Measurements from ENCODE around the gene SH3PXD2A. TPM values are rescaled to one million over a fixed set of nuclear protein-coding genes. Genes with fewer than 3 reads are reported as not detected.

The SH3PXD2A gene
- total and polyA plus RNA-seq, 2 donors (not counting 1 experiment from before 2014, with no cell fraction given), result 3.2 to 33.5 TPM

DNA sequence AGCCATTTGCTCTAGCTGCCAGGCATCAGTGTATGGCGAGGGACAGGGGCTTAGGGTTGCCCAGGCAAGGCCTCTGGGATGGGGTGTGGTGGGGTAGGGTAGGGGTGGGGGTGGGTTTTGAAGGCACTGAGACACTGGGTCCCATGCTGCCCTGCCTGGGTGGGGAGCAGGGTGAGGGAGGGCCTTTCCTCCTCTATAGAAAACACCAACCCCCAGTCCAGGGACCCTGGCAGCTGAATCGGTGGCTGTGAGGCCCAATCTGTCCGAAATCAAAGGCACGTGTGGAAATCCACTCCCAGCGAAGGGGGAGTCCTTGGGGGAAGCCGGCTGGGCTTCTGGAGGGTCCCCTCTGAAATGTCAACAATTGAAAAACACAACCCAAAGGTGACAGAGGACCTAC lies 255.5 kb downstream of the SH3PXD2A start:
- DNase-seq (no peak), ATAC-seq (ENCODE audit: low read depth) (no peak)
- Mint-ChIP-seq H3K4me3 (no peak overlapping the region), H3K27me3 (no peaks in the 10 kb centered on the region), H3K9me3 (ENCODE audit: insufficient read depth) (no peaks in the 10 kb centered on the region), H3K4me1 (no peaks in the 10 kb centered on the region), H3K27ac (no peak overlapping the region)
- H3K9me3 ChIP-seq (ENCODE audit: control extremely low read depth in 1 of 3, control insufficient read depth in 2 of 3, insufficient read depth in 1 of 3, low read length in 2 of 3), result no peaks in the 10 kb centered on the region
- H2AFZ ChIP-seq (ENCODE audit: insufficient read depth, low read depth, low read length, poor library complexity, severe bottlenecking), result no peak overlapping the region
- peaks cover 0 to 5% of the 10 kb centered on the region in 2 experiments for H3K36me3 ChIP-seq (replicated peaks in 1 of 2; ENCODE audit: control extremely low read depth in 1 of 2, control insufficient read depth in 1 of 2, extremely low read depth in 1 of 2, insufficient read depth in 2 of 2, low read length in 1 of 2)
- ChIA-PET POLR2A (no interaction called here), CTCF (interaction anchor here (2.1 to 5.8 kb wide), 2 partner anchors 86 to 90 kb away, joined by 7 to 35 read pairs; no protein-coding TSS in a partner anchor)
- no peak overlapping the region for H3K27ac ChIP-seq (ENCODE audit: low read length in 2 of 2)
- TF ChIP-seq EZH2 (IDR thresholded peaks at IDR 0.05; ENCODE audit: borderline replicate concordance, insufficient read depth, low read depth, low read length, poor library complexity, severe bottlenecking), result no peak
- TF ChIP-seq, protein P1, sequence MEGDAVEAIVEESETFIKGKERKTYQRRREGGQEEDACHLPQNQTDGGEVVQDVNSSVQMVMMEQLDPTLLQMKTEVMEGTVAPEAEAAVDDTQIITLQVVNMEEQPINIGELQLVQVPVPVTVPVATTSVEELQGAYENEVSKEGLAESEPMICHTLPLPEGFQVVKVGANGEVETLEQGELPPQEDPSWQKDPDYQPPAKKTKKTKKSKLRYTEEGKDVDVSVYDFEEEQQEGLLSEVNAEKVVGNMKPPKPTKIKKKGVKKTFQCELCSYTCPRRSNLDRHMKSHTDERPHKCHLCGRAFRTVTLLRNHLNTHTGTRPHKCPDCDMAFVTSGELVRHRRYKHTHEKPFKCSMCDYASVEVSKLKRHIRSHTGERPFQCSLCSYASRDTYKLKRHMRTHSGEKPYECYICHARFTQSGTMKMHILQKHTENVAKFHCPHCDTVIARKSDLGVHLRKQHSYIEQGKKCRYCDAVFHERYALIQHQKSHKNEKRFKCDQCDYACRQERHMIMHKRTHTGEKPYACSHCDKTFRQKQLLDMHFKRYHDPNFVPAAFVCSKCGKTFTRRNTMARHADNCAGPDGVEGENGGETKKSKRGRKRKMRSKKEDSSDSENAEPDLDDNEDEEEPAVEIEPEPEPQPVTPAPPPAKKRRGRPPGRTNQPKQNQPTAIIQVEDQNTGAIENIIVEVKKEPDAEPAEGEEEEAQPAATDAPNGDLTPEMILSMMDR (IDR thresholded peaks at IDR 0.05), result no peak
- no peak overlapping the region for H3K4me3 ChIP-seq (ENCODE audit: control extremely low read depth in 1 of 5, extremely low read depth in 1 of 5, insufficient read depth in 1 of 5, low read depth in 2 of 5, low read length in 4 of 5)
- H3K27me3 ChIP-seq (replicated peaks in 1 of 4; ENCODE audit: control extremely low read depth in 1 of 4, control insufficient read depth in 3 of 4, insufficient read depth in 4 of 4, low read length in 3 of 4), result no peaks in the 10 kb centered on the region
- intact Hi-C loops (cut with micrococcal nuclease), result no loop called here
- no peak overlapping the region for H3K4me2 ChIP-seq (replicated peaks; ENCODE audit: low read depth, low read length, poor library complexity, severe bottlenecking)
- no peaks in the 10 kb centered on the region for H3K4me1 ChIP-seq (ENCODE audit: control insufficient read depth in 2 of 2, insufficient read depth in 2 of 2, low read length in 2 of 2)
- WGBS (ENCODE audit: insufficient coverage), result 93% methylated on average over 5 of the region's 6 CpGs
- no peak overlapping the region for H3K9ac ChIP-seq (ENCODE audit: low read length)
- no peaks in the 10 kb centered on the region for H3K79me2 ChIP-seq (ENCODE audit: control insufficient read depth, insufficient read depth, low read length)
- H4K20me1 ChIP-seq (ENCODE audit: control insufficient read depth, insufficient read depth, low read length, poor library complexity, severe bottlenecking), result no peaks in the 10 kb centered on the region

DNA sequence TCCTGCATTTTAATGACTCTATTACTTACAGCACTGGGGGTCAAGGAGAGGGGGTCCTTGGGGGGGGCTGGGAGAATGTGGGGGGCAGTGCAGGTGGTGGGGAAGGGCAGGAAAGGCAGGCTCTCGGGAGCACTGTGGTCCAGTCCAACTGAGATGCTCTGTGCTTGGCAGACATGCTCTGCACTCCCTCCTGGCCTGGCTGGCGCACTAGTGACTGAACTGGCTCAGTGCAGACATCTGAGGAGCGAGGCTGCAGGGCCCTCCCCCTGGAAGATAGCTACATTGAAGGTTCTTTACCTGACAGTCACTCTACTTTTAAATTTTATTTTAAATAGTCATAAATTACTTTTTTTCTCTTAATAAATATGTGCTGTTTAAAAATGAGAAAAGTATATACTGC lies 256.2 kb downstream of the SH3PXD2A start:
- no peak overlapping the region for H3K9ac ChIP-seq (ENCODE audit: low read length)
- H3K4me1 ChIP-seq (ENCODE audit: control insufficient read depth in 2 of 2, insufficient read depth in 2 of 2, low read length in 2 of 2), result no peaks in the 10 kb centered on the region
- no peaks in the 10 kb centered on the region for H3K9me3 ChIP-seq (ENCODE audit: control extremely low read depth in 1 of 3, control insufficient read depth in 2 of 3, insufficient read depth in 1 of 3, low read length in 2 of 3)
- no peak for ATAC-seq (ENCODE audit: low read depth)
- no peak overlapping the region for H3K4me2 ChIP-seq (replicated peaks; ENCODE audit: low read depth, low read length, poor library complexity, severe bottlenecking)
- no peaks in the 10 kb centered on the region for H3K27me3 Mint-ChIP-seq
- POLR2A ChIA-PET, result no interaction called here
- no peak overlapping the region for H3K4me3 Mint-ChIP-seq
- peaks cover 0 to 5% of the 10 kb centered on the region in 2 experiments for H3K36me3 ChIP-seq (replicated peaks in 1 of 2; ENCODE audit: control extremely low read depth in 1 of 2, control insufficient read depth in 1 of 2, extremely low read depth in 1 of 2, insufficient read depth in 2 of 2, low read length in 1 of 2)
- WGBS (ENCODE audit: insufficient coverage), result 94% methylated on average over 2 of the region's 3 CpGs
- no peak overlapping the region for H3K27ac Mint-ChIP-seq
- CTCF ChIA-PET, result interaction anchor here (1.3 to 5.8 kb wide), 3 partner anchors 15 to 91 kb away, joined by 3 to 35 read pairs (median 7); no protein-coding TSS in a partner anchor
- no peak overlapping the region for H3K27ac ChIP-seq (ENCODE audit: low read length in 2 of 2)
- TF ChIP-seq, protein P1 (IDR thresholded peaks at IDR 0.05), result no peak
- no peak for TF ChIP-seq EZH2 (IDR thresholded peaks at IDR 0.05; ENCODE audit: borderline replicate concordance, insufficient read depth, low read depth, low read length, poor library complexity, severe bottlenecking)
- H3K4me3 ChIP-seq (ENCODE audit: control extremely low read depth in 1 of 5, extremely low read depth in 1 of 5, insufficient read depth in 1 of 5, low read depth in 2 of 5, low read length in 4 of 5), result no peak overlapping the region
- H4K20me1 ChIP-seq (ENCODE audit: control insufficient read depth, insufficient read depth, low read length, poor library complexity, severe bottlenecking), result no peaks in the 10 kb centered on the region
- no peak overlapping the region for H2AFZ ChIP-seq (ENCODE audit: insufficient read depth, low read depth, low read length, poor library complexity, severe bottlenecking)
- intact Hi-C loops (cut with micrococcal nuclease), result no loop called here
- no peaks in the 10 kb centered on the region for H3K9me3 Mint-ChIP-seq (ENCODE audit: insufficient read depth)
- no peaks in the 10 kb centered on the region for H3K27me3 ChIP-seq (replicated peaks in 1 of 4; ENCODE audit: control extremely low read depth in 1 of 4, control insufficient read depth in 3 of 4, insufficient read depth in 4 of 4, low read length in 3 of 4)
- no peaks in the 10 kb centered on the region for H3K79me2 ChIP-seq (ENCODE audit: control insufficient read depth, insufficient read depth, low read length)
- H3K4me1 Mint-ChIP-seq, result no peaks in the 10 kb centered on the region
- DNase-seq, result no peak
